Measurements from ENCODE around the gene HES3.

HES3 gene, protein sequence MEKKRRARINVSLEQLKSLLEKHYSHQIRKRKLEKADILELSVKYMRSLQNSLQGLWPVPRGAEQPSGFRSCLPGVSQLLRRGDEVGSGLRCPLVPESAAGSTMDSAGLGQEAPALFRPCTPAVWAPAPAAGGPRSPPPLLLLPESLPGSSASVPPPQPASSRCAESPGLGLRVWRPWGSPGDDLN

DNA sequence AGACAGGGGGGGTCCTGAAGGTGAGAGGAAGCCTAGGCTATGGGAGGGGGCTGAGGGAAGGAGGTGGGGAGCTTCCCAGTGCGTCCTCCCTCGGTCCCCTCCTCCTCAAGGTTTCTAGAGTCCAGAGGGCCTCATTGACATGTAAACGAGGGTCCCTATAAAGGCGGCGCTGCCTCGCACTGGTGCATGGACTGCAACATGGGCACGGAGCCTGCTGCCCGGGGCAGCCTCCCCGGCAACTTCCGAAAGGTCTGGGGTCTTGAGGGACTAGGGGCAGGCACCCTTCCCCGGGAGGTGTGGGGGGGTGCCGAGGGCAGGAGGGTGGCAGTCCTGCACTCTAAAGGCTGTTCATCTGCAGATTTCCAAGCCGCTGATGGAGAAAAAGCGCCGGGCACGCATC lies at the start of gene HES3:
HES3 (plus strand) TSS at position 187 of the 400 bp plus-strand sequence; CDS start at position 374, 187 bp downstream.
- no peak for DNase-seq

DNA sequence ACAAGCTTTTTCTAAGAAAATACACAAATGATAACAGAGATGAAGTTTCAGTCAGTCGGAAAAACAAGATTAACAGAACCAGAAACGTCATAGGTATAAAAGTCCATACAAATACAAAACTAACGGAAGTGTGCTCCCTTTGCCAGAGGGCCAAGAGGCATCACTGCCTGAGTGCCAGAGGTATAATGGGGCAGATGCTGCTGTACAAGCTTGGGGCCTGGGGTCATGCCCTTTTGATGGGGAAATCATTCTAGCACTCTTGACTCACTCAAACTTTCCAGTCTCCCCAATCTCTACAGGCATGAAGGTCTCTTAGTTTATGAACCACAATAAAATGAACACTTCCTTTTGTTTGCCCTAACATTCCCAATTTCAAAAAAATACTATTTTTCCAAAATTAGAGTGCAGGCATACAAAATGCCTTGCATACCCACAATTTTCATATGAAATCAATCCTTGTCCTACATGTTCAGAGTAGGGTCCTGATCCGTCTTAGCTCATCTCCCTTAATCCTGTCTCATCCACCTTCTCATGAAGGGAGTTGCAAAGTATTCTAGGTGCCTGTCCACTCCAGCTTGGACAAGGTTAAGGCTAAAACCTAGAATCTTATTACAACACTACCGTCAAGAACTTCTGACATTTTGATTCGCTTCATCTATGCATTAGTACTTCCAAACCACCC lies 46.1 kb upstream of the HES3 start:
- no peak for DNase-seq

DNA sequence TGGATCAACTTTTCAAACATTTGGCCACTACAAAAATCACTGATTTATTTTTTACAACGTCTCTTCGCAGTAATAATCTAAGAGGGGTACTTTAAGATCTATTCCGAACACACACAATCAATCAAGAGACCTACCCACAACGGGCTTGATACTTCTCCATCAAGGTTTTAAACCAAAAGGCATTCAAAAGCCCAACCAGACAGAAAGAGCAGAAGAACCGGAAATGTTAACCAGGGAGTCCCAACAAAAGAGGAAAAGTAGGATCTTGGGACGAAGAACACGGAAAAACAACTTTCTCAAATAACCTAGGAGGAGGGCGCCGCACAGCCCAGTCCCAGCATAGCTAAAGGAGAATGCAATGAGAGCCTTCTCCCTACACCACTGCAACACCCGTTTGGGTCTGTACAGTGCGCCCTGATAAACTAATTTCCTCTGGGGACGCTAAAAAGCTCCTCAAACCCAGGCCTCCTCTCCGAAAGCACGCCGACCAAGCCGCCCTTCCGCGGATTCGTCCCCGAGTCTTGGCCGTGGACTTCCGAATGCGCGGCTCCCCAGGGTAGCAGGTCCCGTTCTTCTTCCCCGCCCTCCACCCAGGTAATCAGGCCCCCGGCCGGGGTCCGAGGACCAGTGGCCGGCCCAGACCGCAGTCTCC lies 45.2 kb upstream of the HES3 start:
- no peak for DNase-seq

DNA sequence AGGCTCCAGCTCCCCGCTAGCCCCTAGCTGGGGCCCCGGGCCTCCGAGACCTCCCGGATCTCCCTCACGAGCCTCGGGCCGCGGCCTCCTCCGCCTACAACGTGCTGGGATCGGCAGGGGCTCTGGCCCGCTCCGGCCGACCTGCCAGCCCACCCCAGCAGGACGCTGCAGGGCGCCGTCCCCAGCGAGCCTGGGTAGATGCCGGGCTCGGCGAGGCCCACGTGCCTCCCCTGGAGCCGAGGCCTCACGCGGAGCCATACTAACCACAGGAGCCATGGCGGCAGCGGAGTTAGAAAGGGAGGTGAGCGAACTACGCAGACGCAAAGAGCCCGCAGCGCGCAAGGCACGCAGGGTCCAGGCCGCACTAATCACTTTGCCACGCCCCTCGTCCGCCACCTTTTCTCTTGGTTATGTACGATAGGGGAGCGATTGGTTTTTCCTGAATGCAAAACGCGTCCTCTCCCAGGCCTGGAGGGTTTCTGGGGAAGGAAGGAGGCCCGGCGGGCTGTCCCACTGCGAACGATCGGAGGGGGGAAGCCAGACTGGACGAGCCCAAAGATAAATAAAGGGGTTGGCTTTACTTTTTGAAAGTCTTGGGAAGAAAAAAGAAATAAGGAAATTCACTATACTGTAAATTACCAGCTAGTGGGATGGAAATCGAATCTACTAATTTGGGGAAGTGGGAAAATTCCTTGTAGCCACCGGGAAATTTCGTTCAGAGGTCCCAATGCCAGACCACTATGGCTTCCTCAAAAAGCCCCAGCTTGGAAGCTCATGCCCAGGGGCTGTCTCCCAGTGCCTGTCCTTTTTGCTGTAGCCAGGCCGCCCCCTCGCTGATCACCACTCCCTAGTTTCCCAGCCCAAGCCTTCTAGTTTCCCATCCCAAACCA lies 44.4 kb upstream of the HES3 start, which contains the start of gene RPL22:
RPL22 (minus strand) TSS at position 298 of the 890 bp plus-strand sequence; CDS start at position 276, 22 bp downstream.
- DNase-seq = peak; percentile 98

DNA sequence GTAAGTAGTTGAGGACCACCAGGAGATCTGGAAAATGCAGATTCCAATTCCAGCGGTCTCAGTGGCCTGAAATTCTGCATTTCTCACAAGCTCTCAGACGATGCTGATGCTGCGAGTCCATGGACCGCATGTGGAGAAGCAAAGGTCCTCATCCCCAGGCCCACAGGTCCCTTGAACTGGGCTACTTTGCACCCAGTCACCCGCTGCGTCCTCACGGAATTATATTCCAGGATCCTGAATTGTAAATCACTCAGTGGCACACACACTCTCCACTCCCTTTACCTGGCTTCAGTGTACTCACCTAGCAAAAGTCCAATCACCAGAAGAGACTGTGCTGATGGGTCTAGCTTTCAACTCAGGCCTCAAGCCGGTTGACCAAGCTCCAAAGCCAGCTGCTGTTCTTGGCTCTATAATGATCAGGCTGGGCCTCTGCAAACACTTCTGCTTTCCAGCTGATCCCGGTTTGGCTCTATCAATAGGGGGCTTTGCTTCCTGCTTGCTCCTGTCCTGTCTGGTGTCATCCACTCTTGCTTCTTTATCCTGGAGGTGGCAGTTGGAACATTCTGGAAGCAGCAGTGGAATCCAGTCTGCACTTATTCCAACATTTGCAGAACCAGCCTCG lies 43.7 kb upstream of the HES3 start:
- no peak for DNase-seq

DNA sequence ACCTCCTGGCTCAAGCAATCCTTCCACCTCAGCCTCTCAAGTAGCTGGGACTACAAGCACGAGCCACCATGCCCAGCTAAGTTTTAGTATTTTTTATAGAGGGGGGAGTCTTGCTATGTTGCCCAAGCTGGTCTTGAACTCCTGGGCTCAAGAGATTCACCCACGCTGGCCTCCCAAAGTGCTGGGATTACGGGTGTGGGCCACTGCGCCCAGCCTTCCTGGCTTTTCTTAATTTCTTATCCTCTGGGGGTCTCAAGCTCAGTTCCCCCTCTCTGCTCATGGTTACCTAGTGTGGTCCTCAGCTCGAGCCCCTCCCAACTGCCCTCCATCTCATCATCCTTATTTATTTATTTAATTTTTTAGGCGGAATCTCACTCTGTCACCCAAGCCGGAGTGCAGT lies 41.7 kb upstream of the HES3 start:
- no peak for DNase-seq

DNA sequence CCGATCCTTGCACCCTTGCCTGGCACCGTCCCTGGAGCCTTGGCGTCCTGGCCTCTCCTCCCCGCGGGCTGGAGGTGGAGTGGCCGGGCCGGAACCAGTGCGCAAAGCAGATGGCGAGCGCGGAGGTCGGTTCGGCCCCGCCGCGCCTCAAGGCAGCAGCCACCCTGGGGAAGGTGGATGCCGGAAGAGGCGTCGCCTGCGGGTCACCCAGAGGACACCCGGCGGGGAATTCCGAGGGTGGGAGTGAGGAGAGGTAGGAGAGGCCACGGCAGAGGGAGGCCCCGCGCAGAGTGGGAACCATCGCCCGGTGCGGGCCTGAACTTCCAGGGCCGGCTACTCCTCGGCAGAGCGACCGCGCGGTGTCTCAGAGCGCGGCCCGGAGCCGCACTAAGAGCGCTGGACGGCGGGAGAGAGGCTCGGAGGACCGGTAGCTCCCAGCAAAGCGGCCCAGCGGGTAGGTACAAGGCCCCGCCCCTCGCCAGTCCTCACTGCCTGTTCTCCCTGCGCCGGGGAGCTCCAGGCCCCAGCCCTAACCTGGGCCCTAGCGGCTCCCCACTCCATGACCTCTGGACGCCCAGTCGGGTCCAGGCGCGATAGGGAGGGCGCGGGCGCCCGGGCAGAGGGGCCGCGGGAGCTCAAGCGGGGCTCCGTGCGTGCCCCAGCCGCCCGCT lies 38.0 kb upstream of the HES3 start, which contains the start of gene RNF207:
RNF207 (plus strand) TSS at position 271 of the 671 bp plus-strand sequence. CDS start 417 bp downstream, outside the sequence.
- DNase-seq = no peak

DNA sequence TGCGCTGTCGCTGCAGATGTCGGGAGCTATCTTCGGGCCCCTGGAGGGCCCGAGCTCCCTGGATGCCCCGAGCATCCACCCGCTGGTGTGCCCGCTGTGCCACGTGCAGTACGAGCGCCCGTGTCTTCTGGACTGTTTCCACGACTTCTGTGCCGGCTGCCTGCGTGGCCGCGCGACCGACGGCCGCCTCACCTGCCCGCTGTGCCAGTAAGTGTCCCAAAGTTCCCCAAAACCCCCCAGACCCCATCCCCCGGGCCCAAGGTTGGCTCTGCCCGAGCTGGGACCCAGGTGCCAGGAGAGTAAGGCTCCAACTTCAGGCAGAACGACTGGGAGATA lies 37.5 kb upstream of the HES3 start:
- no peak for DNase-seq

DNA sequence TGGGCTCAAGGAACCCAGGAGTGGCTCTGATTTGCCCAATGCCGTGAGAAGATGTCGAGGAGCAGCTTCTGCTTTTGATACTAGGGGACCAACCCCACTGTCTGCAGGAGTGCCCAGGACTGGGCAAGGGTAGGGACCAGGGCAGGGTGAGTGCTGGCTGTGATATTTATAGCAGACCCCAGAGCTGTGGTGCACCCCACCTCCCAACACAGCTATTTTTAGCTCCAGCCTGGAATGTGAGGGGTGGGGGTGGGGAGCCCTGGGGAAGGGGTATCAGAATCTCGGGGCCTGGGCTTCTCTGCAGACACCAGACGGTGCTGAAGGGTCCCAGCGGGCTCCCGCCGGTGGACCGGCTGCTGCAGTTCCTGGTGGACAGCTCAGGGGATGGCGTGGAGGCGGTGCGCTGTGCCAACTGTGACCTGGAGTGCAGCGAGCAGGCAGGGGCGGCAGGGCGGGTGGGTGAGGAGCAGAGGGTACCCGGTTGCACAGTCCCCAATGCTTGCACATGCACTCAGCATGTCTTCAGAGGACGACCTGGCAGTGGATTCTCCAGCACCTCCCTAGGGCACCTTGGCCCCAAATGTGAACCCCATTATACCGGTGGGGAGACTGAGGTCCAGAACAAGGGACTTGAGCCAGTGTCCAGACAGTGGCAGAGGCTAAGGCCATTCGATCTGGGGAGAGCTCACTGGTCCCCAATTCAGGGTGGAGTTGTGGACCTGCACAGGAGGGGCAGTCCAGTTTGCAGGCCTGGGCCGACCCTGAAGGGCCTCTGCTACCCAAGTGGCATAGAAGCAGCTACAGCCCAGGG lies 36.7 kb upstream of the HES3 start:
- no peak for DNase-seq

DNA sequence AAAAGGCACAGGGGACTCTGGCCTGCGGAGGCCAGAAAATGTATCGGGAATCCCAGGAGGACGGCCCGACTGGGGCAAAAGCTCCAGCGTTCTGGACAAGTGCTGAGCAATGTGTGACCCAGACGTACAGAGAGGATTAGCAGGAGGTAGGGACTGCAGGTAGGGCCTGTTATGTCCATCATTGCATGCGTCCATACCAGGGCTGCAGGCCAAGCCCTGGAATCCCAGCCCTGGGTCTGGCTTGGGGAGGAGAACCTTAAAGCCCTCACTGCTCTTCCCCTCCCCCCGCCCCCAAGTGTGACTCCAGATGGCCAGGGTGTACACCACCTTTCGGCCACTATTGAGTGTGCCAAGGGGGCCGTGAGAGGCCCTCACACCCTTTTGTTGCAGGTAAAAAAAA lies 36.1 kb upstream of the HES3 start:
- no peak for DNase-seq

DNA sequence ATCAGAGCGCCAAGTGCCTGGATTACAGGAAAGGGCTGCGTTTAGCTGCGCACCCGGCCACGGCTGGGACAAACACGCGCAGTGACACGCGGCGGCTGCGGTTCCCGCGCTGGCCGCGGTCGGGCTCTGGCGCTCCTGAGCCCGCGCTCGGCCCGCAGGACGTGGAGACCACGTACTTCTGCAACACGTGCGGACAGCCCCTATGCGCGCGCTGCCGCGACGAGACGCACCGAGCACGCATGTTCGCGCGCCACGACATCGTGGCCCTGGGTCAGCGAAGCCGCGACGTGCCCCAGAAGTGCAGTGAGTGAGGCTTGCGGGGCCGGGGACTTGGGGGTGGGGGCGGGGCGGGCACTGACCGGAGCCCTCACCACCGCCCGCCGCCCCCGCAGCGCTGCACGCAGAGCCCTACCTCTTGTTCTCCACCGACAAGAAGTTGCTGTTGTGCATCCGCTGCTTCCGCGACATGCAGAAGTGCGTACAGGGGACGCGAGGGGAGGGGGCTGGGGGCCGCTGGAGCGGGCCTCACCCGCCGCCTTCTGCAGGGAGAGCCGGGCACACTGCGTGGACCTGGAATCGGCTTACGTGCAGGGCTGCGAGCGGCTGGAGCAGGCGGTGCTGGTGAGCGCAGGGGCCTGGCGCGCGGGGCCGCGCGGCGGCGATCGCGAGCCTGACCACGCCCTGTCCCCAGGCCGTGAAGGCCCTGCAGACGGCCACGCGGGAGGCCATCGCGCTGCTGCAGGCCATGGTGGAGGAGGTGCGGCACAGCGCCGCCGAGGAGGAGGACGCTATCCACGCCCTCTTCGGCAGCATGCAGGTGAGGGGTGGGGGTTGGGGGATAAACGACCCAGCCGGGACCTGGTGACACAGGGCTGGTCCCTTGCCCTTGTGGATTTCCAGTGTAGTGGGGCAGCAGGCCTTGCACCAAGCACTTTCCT lies 35.0 kb upstream of the HES3 start:
- no peak for DNase-seq

DNA sequence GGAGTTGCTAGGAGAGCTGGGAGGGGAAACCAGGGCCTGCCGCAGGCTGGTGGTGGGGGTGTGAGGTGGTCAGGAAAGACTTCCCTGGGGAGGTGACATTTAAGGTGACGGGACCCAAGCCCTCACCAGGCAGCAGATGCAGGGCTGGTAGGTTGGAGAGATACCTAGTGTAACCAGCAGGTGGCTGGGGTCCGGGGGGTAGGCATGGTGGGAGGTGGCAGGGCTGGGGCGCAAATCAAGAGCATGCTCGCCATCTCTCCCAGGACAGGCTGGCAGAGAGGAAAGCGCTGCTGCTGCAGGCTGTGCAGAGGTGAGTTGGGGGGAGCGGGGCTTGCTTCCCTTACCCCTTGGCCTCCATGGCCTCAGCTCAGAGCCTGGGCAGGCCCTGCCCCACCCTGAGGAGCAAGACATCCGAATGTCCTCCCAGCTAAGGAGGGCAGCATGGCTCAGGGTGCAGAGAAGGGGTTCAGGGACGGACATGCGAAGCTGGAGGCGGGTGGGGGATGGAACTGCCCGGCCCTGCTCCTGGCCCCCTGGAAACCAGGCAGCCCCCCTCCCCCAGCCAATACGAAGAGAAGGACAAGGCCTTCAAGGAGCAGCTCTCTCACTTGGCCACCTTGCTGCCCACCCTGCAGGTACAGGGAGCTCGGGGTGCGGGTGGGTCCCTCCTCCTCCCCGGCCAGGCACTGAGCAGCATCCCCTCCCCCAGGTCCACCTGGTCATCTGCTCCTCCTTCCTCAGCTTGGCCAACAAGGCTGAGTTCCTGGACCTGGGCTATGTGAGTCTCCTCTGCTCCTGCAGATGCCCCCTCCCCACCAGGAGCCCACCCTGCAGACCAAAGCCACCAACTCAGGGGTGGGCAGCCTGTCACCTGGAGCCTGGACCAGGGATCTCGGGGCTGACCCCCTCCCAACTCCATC lies 34.1 kb upstream of the HES3 start:
- DNase-seq = no peak

DNA sequence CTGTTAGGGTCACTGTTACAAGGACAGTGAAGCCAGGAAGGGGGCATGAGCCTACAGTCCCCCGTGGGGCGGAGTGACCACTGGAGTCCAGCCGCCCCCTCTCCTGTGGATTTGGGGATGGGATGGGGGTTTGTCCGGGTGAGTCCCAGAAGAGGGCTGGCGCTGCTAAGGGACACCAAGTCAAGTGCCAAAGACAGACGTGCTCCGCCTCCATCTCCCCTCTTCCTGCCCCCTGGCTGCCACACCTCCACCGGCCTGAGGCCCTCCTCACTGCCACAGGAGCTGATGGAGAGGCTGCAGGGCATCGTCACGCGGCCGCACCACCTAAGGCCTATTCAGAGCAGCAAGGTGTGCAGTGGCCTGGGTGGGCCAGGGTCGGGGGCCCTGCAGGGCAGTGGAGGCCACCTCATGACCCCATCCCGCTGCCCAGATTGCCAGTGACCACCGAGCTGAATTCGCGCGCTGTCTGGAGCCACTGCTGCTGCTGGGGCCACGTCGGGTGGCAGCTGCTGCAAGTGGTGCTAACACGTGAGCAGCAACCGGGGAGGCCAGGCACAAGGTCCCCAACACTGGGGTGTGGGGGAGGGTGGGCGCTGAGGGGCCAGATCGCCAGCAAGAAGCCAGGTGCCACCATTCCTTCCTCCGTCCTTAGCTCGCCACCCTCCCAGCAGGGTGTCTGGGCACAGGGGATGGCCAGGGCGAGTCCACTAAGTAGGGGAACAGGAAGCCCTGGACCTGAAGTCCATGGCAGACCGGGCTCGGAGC lies 33.2 kb upstream of the HES3 start:
- no peak for DNase-seq

DNA sequence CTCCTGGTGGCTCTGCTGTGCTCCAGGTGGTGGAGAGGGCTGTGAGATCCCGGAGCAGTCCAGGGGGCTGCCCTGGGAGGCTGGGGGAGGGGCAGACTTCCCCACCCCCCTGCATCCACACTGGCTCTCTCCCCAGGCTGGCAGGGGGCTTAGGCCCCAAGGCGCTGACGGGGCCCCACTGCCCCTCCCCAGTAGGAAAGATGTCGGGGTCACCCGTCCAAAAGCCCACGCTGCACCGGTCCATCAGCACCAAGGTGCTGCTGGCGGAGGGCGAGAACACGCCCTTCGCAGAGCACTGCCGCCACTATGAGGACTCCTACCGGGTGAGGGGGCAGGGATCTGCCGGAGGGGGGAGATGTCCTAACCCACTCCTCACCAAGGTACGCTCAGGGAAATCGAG lies 32.2 kb upstream of the HES3 start:
- DNase-seq = no peak

DNA sequence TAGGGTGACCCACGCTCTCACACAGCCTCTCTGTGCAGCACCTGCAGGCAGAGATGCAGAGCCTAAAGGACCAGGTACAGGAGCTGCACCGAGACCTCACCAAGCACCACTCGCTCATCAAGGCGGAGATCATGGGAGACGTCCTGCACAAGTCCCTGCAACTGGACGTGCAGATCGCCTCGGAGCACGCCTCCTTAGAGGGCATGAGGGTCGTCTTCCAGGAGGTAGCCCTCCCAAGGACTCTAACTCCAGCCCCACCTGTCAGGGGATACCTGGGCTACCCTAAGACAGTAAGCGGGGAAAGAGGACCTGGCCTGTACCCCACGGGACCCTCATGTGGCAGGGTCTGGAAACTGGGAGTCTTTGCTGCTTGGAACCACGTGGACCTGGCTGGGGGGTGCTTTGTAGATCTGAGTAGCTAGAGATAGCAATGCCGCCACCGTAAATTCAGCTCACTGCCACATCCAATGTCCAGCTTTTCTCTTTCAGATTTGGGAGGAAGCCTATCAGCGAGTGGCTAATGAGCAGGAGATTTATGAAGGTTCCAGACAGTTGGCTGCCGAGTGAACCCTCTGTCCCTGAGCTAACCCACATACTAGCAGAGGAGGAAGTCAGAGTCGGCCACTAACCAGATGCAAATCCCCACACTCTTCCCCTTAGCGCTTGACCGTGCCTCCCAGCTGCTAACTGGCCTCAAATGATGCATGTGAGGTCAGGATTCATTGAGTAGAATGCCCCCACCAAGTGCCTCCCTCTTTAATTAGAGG lies 31.6 kb upstream of the HES3 start:
- DNase-seq = no peak

DNA sequence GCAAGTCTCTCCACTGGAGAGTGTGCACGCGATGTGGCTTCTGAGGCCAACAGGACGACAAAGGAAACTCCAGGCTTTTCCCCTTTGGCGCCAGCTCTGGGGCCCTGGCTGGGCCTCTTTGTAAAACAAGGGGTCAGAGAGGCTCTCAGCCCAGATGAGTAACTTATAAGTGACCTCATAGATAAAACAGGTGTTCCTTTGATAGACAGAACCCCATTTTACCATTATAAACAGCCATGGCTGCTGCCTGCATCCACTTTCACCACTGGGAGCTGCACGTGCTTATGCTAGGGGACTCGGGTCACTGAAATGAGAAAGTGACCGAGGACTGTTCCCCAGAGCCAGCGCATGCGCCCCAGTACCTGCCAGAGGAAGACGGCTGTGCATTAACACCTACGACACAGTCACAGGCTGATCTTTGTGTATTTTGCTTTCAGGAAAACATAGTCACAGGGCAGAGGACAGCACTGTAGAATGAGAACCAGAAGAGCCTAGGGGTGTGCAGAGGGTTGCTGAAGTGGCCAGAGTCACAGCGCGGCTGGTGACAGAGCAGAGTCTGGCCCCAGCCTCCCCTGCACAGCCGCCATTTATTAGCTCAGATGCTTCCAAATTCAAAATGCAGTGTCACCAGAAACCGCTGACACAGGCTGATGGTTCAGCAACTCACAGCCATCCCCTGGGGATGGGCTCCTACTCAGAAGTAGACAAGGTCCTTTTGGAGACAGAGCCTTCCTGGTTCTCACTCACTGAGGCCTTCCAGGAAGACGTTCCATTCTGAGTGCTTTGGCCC lies 25.4 kb upstream of the HES3 start:
- DNase-seq = no peak

All from NCI-H1436 (cell line).